WTC11 (cell line): ENCODE results near the gene SBF2. TPM values are rescaled to one million over a fixed set of nuclear protein-coding genes. Genes with fewer than 3 reads are reported as not detected.

ENCODE experiments used
- ATAC-seq: fragments of 200-7000 bp; cut with Tn5 transposase; 2 replicates; pipeline ENCODE4 v1.10.0; 2021; ENCODE audit warnings: mild to moderate bottlenecking, moderate library complexity
- CTCF ChIA-PET: fragments of 300-600 bp; sonication (Branson Sonifier 250); formaldehyde crosslinking; loops from one replicate; lab custom pipeline; 2021; ENCODE audit warnings: antibody characterized with exemption; lab: Charles Lee
- POLR2A ChIA-PET: fragments of 350-600 bp; sonication (Branson Sonifier 250); formaldehyde crosslinking; loops from one replicate; lab custom pipeline; 2021; ENCODE audit warnings: antibody characterized with exemption; lab: Charles Lee
- DNase-seq: peaks from one replicate; pipeline ENCODE4 v3.0.0; 2021; ENCODE audit warnings: low spot score
- H3K27ac Mint-ChIP-seq: 2 replicates; pipeline ENCODE4 v1.8.0; 2021; ENCODE audit warnings: mixed read lengths
- H3K27me3 Mint-ChIP-seq: 2 replicates; pipeline ENCODE4 v1.8.0; 2021; ENCODE audit warnings: low read depth, mild to moderate bottlenecking, moderate library complexity, mixed read lengths
- H3K36me3 Mint-ChIP-seq: 2 replicates; pipeline ENCODE4 v1.8.0; 2021; ENCODE audit warnings: mixed read lengths
- H3K4me1 Mint-ChIP-seq: 2 replicates; pipeline ENCODE4 v1.8.0; 2022; ENCODE audit warnings: mixed read lengths
- H3K4me3 Mint-ChIP-seq: 2 replicates; pipeline ENCODE4 v1.8.0; 2021; ENCODE audit warnings: mild to moderate bottlenecking, moderate library complexity, mixed read lengths
- H3K9me3 Mint-ChIP-seq: 2 replicates; pipeline ENCODE4 v1.8.0; 2021; ENCODE audit warnings: mixed read lengths
- EMX1 ChIP-seq: fragments of 250-450 bp; sonication (Bioruptor Pico); IDR thresholded peaks from 2 replicates; pipeline ENCODE4 v1.8.0; 2021; ENCODE audit warnings: mild to moderate bottlenecking
- ETV6 ChIP-seq: sonication (generic); formaldehyde crosslinking; IDR thresholded peaks from 2 replicates; pipeline ENCODE4 v1.8.1; 2022; ENCODE audit warnings: mild to moderate bottlenecking, missing genetic modification reagents
- IRF2 ChIP-seq: sonication (generic); formaldehyde crosslinking; IDR thresholded peaks from 2 replicates; pipeline ENCODE4 v1.8.0; 2022; ENCODE audit warnings: low read depth, missing genetic modification reagents, borderline replicate concordance
- JAZF1 ChIP-seq: fragments of 250-450 bp; sonication (Bioruptor Pico); IDR thresholded peaks from 2 replicates; pipeline ENCODE4 v1.9.0; 2021; ENCODE audit warnings: moderate library complexity, mild to moderate bottlenecking, inconsistent platforms
- NFYB ChIP-seq: sonication (generic); formaldehyde crosslinking; conservative IDR thresholded peaks from 2 replicates; pipeline ENCODE4 v1.8.0; 2022; ENCODE audit warnings: low read depth, missing genetic modification reagents
- OVOL2 ChIP-seq: fragments of 250-450 bp; sonication (Bioruptor Pico); IDR thresholded peaks from 2 replicates; pipeline ENCODE4 v1.9.0; 2021; ENCODE audit warnings: mild to moderate bottlenecking, borderline replicate concordance
- PRRX2 ChIP-seq: fragments of 250-450 bp; sonication (Bioruptor Pico); IDR thresholded peaks from 2 replicates; pipeline ENCODE4 v1.8.0; 2021; ENCODE audit warnings: mild to moderate bottlenecking
- RELA ChIP-seq: sonication (generic); formaldehyde crosslinking; IDR thresholded peaks from 2 replicates; pipeline ENCODE4 v1.8.1; 2022; ENCODE audit warnings: missing genetic modification reagents, mild to moderate bottlenecking, borderline replicate concordance
- TCF7 ChIP-seq: sonication (generic); formaldehyde crosslinking; IDR thresholded peaks from 2 replicates; pipeline ENCODE4 v1.8.0; 2022; ENCODE audit warnings: mild to moderate bottlenecking, low read depth, missing genetic modification reagents, moderate library complexity
- TEAD4 ChIP-seq: sonication (generic); formaldehyde crosslinking; IDR thresholded peaks from 2 replicates; pipeline ENCODE4 v1.8.0; 2022; ENCODE audit warnings: mild to moderate bottlenecking, missing genetic modification reagents
- ZNF138 ChIP-seq: sonication (generic); formaldehyde crosslinking; conservative IDR thresholded peaks from 2 replicates; pipeline ENCODE4 v1.8.1; 2022; ENCODE audit warnings: mild to moderate bottlenecking, moderate library complexity, missing genetic modification reagents
- ZNF263 ChIP-seq: sonication (generic); formaldehyde crosslinking; IDR thresholded peaks from 2 replicates; pipeline ENCODE4 v1.8.1; 2022; ENCODE audit warnings: low read depth, mild to moderate bottlenecking, moderate library complexity, missing genetic modification reagents
- ZNF423 ChIP-seq: fragments of 250-450 bp; sonication (Bioruptor Pico); IDR thresholded peaks from 2 replicates; pipeline ENCODE4 v2.1.2; 2022; ENCODE audit warnings: mild to moderate bottlenecking, moderate library complexity
- total RNA-seq: library from RNA; stranded (reverse); gene quantifications from 3 replicates; pipeline ENCODE4 v1.2.3, GENCODE V29; 2021
- TF ChIP-seq, protein P1 (sequence below): sonication (generic); formaldehyde crosslinking; IDR thresholded peaks from 2 replicates; pipeline ENCODE4 v1.8.1; 2023; ENCODE audit warnings: mild to moderate bottlenecking, missing genetic modification reagents, moderate library complexity
- TF ChIP-seq, protein P2 (sequence below): sonication (generic); formaldehyde crosslinking; conservative IDR thresholded peaks from 2 replicates; pipeline ENCODE4 v1.8.1; 2023; ENCODE audit warnings: mild to moderate bottlenecking, low read depth, missing genetic modification reagents, moderate library complexity
- TF ChIP-seq, protein P3 (sequence below): fragments of 200-600 bp; IDR thresholded peaks from 2 replicates; pipeline ENCODE4 v1.8.0; 2022; ENCODE audit warnings: antibody characterized with exemption
- TF ChIP-seq, protein P4 (sequence below): sonication (generic); formaldehyde crosslinking; IDR thresholded peaks from 2 replicates; pipeline ENCODE4 v1.8.1; 2023; ENCODE audit warnings: mild to moderate bottlenecking, missing genetic modification reagents, borderline replicate concordance

SBF2 gene
- total RNA-seq, 1 experiment from 2014 or later, result 47.6 TPM

DNA sequence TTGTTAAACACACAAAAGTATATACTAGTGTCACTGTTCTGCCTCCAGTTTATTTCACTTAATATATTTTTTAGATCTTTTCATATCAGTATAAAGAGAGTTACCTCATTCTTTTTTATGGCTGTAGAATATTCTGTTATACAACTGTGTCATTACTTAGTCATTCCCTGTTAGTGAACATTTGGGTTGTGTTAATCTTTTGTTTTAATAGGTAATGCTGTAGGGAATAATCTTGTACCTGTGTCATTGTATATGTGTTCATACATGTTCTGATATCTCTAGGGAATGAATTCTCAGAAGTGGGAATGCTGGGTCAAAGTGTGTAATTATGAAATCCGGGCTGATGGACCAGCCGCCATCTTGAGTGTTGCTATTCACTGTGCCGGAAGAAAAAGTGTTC lies 558.8 kb downstream of the SBF2 start (continued):
- TF ChIP-seq, protein P1, sequence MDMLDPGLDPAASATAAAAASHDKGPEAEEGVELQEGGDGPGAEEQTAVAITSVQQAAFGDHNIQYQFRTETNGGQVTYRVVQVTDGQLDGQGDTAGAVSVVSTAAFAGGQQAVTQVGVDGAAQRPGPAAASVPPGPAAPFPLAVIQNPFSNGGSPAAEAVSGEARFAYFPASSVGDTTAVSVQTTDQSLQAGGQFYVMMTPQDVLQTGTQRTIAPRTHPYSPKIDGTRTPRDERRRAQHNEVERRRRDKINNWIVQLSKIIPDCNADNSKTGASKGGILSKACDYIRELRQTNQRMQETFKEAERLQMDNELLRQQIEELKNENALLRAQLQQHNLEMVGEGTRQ (CRISPR knock-in tag), result no peak
- no peak for TF ChIP-seq ETV6
- no peak for TF ChIP-seq OVOL2 (CRISPR knock-in tag)
- TF ChIP-seq ZNF138 (CRISPR knock-in tag), result no peak
- TF ChIP-seq, all 79 proteins: peak for 0

DNA sequence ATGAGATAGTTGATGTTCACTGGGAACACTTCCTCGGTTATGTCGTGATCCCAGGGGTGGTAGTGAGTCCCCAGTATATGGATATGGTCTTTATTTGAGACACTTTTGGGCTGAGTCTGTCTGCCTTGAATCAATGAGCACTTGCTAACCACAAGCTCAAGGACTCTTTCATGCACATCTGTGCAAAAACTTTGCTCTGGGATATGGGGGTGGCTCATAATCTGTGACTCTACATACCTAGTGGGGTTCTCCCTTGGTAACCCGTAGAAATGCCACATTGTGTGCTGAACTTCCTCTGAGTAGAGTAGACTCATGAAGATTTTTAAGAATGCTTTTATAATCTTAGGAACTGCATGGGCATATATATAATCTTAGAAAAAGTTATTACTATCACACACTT lies 560.8 kb downstream of the SBF2 start:
- no peak for DNase-seq
- ChIA-PET CTCF (interaction anchor here (1.0 kb wide), 1 partner anchor 198 kb away, joined by 3 read pairs; no protein-coding TSS in a partner anchor), POLR2A (no interaction called here)
- peak overlapping the region; percentile 30; the same call in 1 of the 2 replicates for H3K27ac Mint-ChIP-seq
- H3K9me3 Mint-ChIP-seq, result peaks cover 9% of the 10 kb centered on the region
- H3K4me1 Mint-ChIP-seq, result peaks cover 18% of the 10 kb centered on the region
- peaks cover 44% of the 10 kb centered on the region for H3K36me3 Mint-ChIP-seq
- no peaks in the 10 kb centered on the region for H3K27me3 Mint-ChIP-seq
- no peak for TF ChIP-seq RELA (CRISPR knock-in tag)
- H3K4me3 Mint-ChIP-seq, result no peak overlapping the region
- no peak for ATAC-seq

DNA sequence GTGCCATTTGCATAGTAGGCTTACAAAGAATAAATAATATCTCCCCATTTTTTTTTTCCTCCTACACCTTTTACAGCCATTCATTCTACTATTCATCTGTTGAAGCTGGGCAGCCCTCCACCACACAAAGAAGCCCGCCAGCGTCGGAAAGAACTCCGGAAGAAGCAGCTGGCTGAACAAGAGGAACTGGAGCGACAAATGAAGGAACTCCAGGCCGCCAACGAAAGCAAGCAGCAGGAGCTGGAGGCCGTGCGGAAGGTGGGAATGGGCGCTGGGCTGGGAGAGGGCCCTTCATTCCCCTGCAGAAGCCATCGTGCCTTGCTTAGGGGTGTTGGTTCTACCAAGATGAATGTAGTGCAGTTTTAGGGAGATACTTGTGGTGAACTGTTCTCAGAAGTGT lies 561.6 kb downstream of the SBF2 start:
- no peaks in the 10 kb centered on the region for H3K27me3 Mint-ChIP-seq
- H3K36me3 Mint-ChIP-seq, result peaks cover 43% of the 10 kb centered on the region
- peaks cover 18% of the 10 kb centered on the region for H3K4me1 Mint-ChIP-seq
- H3K9me3 Mint-ChIP-seq, result peaks cover 9% of the 10 kb centered on the region
- ATAC-seq (no peak), DNase-seq (no peak)
- CTCF ChIA-PET, result interaction anchor here (0.5 to 1.0 kb wide), 2 partner anchors 197 to 1005 kb away, joined by 3 to 5 read pairs; no protein-coding TSS in a partner anchor
- peak overlapping the region; percentile 28 for H3K27ac Mint-ChIP-seq
- H3K4me3 Mint-ChIP-seq, result no peak overlapping the region
- TF ChIP-seq IRF2 (CRISPR knock-in tag) (no peak), EMX1 (no peak), TEAD4 (CRISPR knock-in tag) (no peak), ZNF263 (CRISPR knock-in tag) (no peak), TCF7 (CRISPR knock-in tag) (no peak), PRRX2 (CRISPR knock-in tag) (no peak), NFYB (CRISPR knock-in tag) (no peak), ZNF423 (CRISPR knock-in tag) (no peak)
- TF ChIP-seq, protein P1 (CRISPR knock-in tag), result no peak
- TF ChIP-seq, protein P2, sequence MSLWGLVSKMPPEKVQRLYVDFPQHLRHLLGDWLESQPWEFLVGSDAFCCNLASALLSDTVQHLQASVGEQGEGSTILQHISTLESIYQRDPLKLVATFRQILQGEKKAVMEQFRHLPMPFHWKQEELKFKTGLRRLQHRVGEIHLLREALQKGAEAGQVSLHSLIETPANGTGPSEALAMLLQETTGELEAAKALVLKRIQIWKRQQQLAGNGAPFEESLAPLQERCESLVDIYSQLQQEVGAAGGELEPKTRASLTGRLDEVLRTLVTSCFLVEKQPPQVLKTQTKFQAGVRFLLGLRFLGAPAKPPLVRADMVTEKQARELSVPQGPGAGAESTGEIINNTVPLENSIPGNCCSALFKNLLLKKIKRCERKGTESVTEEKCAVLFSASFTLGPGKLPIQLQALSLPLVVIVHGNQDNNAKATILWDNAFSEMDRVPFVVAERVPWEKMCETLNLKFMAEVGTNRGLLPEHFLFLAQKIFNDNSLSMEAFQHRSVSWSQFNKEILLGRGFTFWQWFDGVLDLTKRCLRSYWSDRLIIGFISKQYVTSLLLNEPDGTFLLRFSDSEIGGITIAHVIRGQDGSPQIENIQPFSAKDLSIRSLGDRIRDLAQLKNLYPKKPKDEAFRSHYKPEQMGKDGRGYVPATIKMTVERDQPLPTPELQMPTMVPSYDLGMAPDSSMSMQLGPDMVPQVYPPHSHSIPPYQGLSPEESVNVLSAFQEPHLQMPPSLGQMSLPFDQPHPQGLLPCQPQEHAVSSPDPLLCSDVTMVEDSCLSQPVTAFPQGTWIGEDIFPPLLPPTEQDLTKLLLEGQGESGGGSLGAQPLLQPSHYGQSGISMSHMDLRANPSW, result no peak
- TF ChIP-seq, protein P3, sequence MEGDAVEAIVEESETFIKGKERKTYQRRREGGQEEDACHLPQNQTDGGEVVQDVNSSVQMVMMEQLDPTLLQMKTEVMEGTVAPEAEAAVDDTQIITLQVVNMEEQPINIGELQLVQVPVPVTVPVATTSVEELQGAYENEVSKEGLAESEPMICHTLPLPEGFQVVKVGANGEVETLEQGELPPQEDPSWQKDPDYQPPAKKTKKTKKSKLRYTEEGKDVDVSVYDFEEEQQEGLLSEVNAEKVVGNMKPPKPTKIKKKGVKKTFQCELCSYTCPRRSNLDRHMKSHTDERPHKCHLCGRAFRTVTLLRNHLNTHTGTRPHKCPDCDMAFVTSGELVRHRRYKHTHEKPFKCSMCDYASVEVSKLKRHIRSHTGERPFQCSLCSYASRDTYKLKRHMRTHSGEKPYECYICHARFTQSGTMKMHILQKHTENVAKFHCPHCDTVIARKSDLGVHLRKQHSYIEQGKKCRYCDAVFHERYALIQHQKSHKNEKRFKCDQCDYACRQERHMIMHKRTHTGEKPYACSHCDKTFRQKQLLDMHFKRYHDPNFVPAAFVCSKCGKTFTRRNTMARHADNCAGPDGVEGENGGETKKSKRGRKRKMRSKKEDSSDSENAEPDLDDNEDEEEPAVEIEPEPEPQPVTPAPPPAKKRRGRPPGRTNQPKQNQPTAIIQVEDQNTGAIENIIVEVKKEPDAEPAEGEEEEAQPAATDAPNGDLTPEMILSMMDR, result no peak
- TF ChIP-seq, all 79 proteins: peak for 0
- POLR2A ChIA-PET, result interaction anchor here (0.6 kb wide), 1 partner anchor 204 kb away, joined by 3 read pairs; no protein-coding TSS in a partner anchor

DNA sequence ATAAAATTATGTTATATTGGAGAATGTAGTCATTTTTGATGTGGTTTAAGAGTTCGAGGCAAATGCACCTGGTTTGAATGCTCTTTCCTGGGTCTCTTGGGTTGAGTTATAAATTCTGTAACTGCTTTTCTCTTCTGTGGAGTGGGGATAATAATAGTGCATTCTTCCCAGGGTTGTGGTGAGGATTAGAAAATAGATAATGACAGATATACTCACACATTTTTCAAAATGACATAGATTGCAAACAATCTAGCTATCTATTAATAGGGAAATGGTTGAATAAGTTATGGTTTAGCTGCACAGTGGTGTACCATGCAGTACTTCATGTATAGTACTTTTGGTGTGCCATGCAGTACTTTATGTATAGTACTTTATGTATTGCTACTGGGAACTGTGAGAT lies 562.8 kb downstream of the SBF2 start:
- POLR2A ChIA-PET, result no interaction called here
- peaks cover 13% of the 10 kb centered on the region for H3K4me1 Mint-ChIP-seq
- H3K4me3 Mint-ChIP-seq, result no peak overlapping the region
- H3K36me3 Mint-ChIP-seq, result peaks cover 38% of the 10 kb centered on the region
- H3K27me3 Mint-ChIP-seq, result no peaks in the 10 kb centered on the region
- peaks cover 9% of the 10 kb centered on the region for H3K9me3 Mint-ChIP-seq
- no peak for ATAC-seq
- no peak for DNase-seq
- H3K27ac Mint-ChIP-seq, result no peak overlapping the region; the same call in 1 of the 2 replicates
- CTCF ChIA-PET, result no interaction called here
- TF ChIP-seq JAZF1 (CRISPR knock-in tag), result no peak
- TF ChIP-seq, protein P4, sequence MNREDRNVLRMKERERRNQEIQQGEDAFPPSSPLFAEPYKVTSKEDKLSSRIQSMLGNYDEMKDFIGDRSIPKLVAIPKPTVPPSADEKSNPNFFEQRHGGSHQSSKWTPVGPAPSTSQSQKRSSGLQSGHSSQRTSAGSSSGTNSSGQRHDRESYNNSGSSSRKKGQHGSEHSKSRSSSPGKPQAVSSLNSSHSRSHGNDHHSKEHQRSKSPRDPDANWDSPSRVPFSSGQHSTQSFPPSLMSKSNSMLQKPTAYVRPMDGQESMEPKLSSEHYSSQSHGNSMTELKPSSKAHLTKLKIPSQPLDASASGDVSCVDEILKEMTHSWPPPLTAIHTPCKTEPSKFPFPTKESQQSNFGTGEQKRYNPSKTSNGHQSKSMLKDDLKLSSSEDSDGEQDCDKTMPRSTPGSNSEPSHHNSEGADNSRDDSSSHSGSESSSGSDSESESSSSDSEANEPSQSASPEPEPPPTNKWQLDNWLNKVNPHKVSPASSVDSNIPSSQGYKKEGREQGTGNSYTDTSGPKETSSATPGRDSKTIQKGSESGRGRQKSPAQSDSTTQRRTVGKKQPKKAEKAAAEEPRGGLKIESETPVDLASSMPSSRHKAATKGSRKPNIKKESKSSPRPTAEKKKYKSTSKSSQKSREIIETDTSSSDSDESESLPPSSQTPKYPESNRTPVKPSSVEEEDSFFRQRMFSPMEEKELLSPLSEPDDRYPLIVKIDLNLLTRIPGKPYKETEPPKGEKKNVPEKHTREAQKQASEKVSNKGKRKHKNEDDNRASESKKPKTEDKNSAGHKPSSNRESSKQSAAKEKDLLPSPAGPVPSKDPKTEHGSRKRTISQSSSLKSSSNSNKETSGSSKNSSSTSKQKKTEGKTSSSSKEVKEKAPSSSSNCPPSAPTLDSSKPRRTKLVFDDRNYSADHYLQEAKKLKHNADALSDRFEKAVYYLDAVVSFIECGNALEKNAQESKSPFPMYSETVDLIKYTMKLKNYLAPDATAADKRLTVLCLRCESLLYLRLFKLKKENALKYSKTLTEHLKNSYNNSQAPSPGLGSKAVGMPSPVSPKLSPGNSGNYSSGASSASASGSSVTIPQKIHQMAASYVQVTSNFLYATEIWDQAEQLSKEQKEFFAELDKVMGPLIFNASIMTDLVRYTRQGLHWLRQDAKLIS (CRISPR knock-in tag), result no peak
